IPS-18c (cell line): ENCODE measurements around the gene DMPK.

Experiments
- H3K4me3 ChIP-seq: 2 replicates; pipeline ENCODE4 v1.7.0; 2013; ENCODE audit warnings: low read depth, mild to moderate bottlenecking, low read length, moderate library complexity; ENCODE audit not compliant: insufficient read depth
- H3K9me3 ChIP-seq: one replicate; pipeline ENCODE4 v1.6.1; 2013; ENCODE audit warnings: mild to moderate bottlenecking, low read length, moderate library complexity; ENCODE audit not compliant: control insufficient read depth, insufficient read depth

DMPK gene

DNA sequence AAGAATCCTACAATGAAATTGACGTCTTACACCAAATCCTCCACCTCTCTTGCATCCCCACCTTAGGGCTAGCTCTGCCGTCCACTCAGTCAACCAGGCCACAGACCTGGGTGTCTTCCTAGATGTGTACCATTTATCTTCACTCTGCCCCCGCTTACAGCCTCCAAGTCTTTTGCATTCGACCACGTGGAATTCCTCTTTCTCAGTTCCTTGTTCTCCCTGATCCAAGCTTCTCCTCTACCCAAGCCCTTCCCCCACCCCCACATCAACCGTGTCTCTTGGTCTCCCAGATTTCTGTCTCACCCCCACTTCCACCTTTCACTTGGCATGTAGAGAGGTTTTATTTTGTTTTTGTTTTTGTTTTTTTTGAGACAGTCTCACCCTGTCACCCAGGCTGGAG is 11.6 kb upstream of the DMPK start:
- no peaks in the 10 kb centered on the region for H3K9me3 ChIP-seq
- H3K4me3 ChIP-seq, result no peak overlapping the region

DNA sequence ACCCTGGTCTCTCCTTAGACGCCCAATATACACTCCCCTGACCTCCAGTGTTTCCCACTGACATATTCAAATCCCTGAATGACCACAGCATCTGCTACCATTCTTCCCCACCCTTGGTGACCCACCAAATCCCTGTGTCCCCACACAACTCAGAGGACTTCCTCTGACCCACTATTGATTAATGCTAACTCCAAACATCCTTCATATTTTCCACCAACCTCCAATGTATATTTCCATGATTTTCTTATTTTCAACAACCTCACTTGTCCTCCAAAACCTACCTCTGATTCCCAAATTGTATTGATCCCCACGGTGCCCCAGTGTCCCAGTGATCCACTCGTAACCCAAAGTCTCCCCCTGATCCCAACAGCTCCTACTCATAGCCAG is 10.9 kb upstream of the DMPK start:
- Histone ChIP-seq H3K4me3 (no peak overlapping the region), H3K9me3 (no peaks in the 10 kb centered on the region)

DNA sequence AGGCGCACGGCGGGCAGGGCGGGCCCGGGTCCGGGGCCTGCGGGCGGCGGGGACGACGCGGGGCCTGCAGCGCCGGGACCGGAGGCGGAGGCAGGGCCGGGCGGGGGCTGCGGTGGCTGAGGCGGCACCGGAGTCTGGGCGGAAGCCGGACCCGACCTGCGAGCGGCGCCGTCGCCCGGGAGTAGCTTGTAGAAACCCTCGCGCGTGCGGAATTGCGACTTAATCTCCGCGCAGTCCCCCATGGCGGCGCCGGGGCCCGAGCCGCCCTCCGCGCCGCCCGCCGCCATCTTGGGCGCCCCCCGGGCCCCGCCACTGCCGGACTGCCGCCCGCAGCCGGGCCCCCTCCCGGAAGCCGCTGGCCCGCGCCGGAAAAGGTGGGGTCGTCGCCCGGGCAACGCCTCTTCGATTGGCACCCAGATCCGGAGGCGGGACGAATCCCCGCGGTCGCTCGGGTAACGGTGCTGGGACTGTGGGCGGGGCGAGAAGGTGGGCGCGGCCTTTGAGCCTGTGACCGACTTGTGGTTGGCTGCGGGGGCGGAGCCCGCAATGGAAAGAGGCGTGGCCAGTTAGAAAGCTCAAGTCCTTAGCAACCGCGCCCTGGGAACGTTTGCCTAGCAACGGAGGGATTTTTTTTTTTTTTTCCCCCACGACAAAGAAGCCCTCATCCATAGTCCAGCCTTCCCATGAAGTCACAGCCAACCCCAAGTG is 10.3 kb upstream of the DMPK start, which contains the start of gene DMWD:
DMWD (minus strand) TSS at position 376 of the 708 bp plus-strand sequence; CDS start at position 287, 89 bp downstream.
- H3K4me3 ChIP-seq, result peak within 1 kb of the TSS; percentile 91
- H3K9me3 ChIP-seq, result no peaks in the 10 kb centered on the region

DNA sequence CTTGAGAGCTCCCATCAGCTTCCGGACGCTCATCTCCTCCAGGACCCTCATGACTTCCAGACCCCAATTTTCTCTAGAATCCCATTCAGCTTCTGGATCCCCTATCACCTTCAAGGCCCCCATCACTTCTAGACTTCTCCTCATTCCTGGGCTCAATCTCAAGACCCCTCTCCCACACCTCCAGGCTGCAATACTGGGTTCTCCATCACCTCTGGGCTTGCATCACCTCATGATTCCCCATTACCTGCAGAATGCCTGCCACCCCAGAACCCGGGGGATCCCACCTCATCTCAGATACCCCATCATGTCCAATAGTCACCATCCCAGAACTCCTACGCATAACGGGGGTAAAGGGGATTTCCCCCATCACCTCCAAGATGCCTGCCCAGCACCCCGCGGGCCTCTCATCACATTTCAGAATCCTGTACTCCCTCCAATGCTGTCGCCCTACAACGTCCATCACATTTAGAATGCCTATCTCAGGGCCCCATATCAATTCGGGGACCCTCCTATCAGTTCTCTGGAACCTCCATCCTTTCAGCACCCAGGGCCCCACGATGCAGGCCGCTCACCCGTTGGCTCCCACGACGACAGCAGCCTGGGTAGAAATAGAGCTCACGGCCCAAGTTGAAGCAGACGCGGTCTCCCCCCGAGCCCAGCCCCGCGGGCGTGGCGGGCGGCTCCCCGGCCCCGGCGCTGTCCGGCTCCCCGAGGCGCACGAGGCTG is 9.6 kb upstream of the DMPK start:
- peak overlapping the region; percentile 91 for H3K4me3 ChIP-seq

DNA sequence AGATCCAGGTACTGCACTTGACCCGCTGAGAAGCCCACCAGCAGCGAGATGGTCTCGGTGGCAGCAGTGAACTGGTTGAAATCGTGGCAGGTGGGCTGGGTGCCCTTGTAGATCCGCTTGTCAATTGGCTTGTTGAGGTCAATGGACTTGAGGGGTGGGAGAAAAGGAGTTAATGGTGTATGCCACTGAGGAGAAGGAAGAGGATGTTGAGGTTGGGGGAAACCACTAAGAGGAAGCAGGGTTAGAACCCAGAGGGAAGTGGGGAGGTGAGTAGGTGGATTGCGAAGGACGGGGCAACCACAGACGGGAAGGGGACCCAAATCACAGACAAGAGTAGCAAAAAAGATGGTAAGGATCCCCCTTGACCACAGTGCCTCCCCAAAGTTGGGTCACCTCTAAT is 8.7 kb upstream of the DMPK start:
- no peak overlapping the region for H3K4me3 ChIP-seq

More for the DNA sequence above, 9.6 kb upstream of the DMPK start:
- H3K9me3 ChIP-seq, result no peaks in the 10 kb centered on the region

DNA sequence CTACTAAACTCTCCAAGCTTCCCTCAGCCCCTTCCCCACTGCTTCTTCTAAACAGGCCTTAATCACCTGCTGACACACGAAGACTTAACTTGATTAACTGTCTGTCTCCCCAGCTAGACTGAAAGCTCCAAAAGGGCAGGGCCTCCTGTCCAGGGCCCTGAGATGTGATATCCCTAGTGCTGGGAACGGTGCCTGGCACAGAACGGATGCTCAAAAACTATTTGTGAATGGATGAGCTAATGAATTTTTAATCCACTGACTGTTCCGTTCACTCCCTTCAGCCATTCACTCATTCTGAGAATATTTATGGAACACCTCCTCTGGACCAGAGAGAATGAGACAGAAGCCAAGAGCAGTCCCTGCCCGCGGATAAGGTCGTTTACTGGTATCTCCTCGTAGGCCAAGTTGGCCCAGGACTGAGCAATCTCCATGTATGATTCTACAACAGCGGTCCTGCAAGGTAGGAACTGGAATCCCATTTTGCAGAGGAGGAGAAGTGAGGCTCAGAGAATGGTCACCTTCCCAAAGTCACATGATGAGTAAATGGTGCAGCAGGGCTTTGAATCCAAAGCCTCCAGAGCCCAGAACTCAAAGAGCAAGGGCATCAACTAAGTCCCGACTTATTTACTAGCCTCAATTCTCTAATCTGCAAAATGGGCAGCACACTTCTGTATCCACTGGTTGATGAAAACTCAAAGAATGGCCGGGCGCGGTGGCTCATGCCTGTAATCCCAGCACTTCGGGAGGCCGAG is 6.9 kb upstream of the DMPK start:
- no peaks in the 10 kb centered on the region for H3K9me3 ChIP-seq
- no peak overlapping the region for H3K4me3 ChIP-seq

More for the DNA sequence above, 8.7 kb upstream of the DMPK start:
- H3K9me3 ChIP-seq, result no peaks in the 10 kb centered on the region

DNA sequence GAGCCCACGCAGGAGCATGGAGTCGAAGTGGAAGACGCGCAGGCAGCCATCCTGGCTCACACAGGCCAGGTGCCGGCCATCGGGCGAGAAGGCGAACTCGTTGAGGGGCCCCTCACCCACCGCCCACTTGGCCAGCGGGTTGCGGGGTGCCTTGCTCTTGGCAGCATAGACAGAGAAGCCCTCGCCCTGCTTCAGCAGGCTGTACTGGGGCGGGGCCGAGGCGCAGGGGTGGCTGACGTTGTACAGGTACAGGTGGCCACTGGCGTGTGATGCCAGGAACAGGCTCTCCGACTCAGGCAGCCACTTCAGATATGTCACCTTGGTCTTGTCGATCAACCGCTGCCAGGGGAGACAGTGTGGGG is 4.2 kb upstream of the DMPK start:
- H3K4me3 ChIP-seq, result no peak overlapping the region
- no peaks in the 10 kb centered on the region for H3K9me3 ChIP-seq

DNA sequence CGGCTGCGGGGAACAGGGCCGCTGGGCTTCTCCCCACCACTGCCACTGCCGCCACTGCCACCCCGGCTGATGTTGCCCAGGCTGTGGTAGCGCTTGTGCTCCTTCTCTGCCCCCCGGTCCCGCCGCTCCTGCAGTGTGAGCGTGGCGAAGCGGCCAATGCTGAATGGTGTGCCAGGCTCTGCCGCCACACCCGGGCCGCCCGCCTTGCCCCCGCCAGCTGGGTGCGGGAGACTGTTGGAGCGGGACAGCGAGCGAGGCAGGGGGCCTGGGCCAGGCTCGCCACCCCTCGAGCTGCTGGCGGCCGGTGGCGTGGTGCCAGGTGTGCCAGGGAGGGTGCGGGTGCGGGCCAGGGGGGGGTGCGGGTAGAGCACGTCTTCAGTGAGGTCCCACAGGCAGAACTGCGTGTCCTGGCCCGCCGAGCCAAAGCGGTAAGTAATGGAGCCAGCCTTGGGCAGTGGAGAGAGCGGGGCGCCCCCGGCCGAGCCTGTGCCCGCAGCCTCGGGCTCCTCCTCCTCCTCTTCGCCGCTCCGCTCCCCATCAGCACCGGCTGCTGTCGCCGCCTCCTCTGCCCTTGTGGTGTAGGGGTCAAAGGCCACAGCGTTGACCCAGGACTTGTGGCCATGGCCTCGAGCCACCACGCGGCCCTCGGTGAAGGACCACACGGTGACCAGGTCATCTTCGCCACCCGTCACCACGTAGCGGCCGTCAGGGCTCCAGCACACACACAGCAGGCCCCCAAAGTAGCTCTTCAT is 3.7 kb upstream of the DMPK start:
- Histone ChIP-seq H3K9me3 (no peaks in the 10 kb centered on the region), H3K4me3 (no peak overlapping the region)

DNA sequence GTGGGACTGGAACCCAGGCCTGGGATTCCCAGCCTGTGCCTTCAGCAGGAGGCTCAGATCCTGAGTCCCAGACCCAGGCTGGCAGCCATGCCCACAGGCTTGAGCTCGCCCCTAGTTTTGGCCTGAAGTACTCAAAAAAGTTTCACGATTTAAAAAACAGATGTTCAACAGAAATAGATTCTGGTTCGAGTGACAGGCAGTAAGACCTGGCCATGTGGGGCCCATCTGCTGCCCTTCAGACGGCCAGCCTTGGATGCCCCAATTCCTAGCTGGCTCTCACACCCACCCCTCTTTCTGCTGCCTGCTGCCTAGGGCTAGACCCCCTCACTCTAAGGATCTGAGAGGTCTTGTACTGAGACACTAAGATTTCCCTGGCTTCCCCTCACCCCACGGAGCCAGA is 2.8 kb upstream of the DMPK start:
- H3K4me3 ChIP-seq, result no peak overlapping the region
- no peaks in the 10 kb centered on the region for H3K9me3 ChIP-seq

DNA sequence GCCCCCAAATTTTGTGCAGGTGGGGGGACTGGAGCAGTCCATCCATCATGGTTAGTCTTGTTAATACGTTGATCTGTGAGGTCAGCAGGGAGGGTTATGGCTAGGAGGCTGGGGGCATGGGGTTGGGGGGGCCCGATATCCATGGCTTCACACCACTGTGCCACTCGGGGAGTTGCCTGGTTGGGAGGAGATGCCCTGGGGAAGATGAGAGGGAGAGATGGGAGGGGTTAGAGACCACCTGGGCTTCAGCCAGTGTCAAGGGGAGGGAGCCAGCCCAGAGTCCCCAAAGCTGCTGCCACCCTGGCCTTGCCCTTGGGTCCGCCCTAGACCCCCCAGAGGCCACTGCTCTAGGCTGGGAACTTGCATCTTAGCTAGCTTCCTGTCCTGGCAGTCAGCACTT is 1.8 kb upstream of the DMPK start:
- H3K9me3 ChIP-seq, result no peaks in the 10 kb centered on the region
- no peak overlapping the region for H3K4me3 ChIP-seq

DNA sequence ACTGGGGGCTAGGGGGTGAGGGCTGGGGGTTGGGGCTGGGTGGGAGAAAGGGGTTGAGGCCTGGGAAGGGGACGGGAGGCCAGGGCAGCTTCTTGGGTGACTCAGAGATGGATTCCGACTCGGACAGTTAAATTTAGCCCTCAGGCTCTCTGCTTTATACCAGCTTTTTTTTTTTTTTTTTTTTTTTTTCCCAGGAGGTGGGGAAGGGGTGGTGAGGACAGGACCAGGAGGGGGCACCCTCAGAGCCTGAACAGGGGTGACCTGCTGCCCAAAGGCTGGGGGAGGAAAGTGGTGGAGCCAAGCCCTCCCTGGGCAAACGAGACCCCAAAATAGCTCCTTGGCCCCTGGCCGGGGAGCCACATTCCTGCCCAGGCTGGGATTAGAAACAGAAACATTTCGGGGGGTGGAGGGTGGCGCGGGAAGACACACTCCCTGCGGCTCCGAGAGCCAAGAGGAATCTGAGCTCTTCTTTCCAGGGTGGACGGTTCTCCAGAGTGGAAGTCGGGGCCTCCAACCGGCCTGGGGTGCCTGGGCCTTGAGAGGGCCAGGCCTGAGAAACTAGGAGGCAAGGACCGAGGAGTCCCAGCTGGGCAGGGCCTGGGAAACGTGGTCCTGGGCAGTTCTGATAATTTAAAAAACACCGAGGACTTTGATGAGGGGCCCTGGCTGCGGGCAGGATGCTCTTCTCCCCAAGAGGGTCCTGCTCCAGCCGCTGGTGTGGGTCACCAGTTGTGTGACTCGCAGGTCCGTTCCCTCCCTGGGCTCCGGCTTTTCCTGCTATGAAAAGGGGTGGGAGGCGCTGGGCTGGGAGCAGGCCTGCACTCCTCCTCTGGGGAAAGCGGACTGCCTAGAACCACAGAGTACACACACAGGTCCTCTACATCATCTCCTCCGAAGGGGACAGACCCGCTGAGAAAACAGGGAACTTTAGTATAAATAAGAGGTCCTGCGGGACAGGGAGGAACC is 813 bp upstream of the DMPK start:
- H3K4me3 ChIP-seq, result no peak overlapping the region

DNA sequence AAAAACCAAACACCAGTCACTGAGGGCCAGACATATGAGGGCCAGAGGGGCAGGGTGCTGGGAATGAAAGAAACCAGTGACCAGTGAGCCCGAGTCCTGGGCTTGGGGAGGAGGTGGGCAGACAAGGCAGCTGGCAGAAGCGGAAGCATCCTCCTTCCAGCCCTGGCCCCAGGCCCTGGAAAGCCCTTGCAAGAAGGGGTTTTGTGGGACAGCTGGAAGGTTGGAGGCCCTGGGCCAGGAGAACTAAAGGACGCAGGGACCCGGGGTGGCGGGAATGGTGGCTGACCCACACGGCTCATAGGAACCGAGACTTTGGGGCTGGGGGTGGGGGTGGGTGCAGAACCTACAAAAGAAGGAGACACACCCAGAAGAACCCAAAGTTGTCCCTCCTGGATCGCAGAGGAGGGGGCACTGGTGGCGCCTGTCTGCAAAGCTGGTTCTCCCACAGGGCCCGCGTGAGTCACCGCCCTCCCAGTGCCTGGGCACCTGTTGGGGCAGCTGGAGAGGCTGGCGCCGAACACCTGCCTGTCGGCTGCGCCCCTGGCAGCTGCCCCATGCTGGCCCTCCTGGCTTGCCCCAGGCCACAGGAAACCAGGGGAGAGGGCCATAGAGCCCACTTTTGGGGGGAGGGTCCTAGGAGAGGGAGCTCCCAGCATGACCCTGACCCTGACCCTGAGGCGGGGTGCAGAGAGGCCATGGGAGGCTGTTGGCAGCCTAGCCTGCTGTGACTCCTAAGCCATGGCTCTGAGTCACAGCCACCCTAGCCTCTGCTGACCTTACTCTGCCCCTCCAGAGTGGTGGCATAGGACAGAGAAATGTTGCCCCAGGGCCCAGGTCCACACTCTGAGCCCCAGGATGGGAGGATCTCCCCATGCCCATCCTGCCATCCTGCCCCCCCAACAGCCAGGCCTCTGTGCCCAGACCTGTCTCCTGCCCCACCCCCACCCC is 802 bp downstream of the DMPK start:
- H3K9me3 ChIP-seq, result no peaks in the 10 kb centered on the region
- H3K4me3 ChIP-seq, result no peak overlapping the region

More for the DNA sequence above, 813 bp upstream of the DMPK start:
- H3K9me3 ChIP-seq, result no peaks in the 10 kb centered on the region

DNA sequence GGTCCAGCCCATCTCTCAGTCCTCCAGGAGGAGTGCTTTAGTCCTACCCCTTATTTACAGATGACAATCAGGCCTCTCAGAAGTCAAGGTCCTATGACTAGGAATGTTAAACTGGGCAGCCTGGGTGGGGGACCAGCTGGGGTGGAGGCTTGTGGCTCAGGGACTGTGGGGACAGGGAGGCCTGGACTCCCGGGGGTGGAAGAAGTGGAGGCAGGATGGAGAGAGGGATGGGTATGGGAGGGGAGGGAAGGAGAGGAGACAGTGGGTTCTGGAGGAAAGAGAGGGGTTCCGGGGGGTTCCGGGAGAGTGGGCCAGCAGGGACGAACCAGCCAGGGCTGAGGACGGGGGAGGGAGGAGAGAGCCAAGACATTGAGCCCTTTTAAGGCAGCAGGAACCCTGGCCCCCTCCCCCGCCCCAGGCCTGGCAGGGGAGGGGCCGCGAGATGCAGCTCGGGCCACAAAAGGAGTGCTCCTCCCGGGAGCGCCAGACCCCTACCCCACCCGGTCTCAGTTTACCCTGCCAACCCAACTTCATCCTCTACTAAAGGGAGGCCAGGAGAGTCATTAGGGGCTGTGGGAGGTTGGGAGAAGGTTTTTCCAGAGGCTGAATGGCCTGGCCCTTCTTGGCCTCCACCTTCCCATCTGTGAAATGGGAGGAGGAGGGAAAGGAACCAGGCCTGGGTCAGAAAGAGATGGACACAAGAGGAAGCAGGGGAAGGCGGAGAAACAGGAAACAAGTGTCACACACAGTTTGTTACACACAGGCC is 1.7 kb downstream of the DMPK start:
- no peak overlapping the region; the same call in 1 of the 2 replicates for H3K4me3 ChIP-seq
- H3K9me3 ChIP-seq, result no peaks in the 10 kb centered on the region

DNA sequence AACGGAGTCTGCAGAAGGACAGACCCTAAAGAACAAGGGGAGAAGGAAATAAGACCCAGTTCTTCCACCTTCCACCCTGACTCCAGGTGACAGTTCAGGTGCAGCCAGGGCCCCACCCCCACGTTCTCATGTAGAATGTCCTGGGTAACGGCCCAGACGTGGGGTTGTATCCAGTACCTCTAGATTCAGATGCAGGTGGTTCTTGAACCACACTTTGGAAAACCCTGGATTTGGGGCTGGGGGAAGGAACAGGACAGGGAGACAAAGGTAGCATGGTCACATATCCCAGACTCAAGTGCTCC is 2.2 kb downstream of the DMPK start:
- Histone ChIP-seq H3K4me3 (no peak overlapping the region; the same call in 1 of the 2 replicates), H3K9me3 (no peaks in the 10 kb centered on the region)
